SJSA1 (cell line): ENCODE data around the gene COMMD4. TPM values are rescaled to one million over a fixed set of nuclear protein-coding genes. Genes with fewer than 3 reads are reported as not detected.

ENCODE experiments used
- DNase-seq, 2 experiments: peaks; one replicate each; pipeline ENCODE4 v3.0.0-alpha.2; 2015 to 2020; ENCODE audit warnings: low spot score in 2 of 2, low read depth in 1 of 2
- H3K27ac ChIP-seq: fragments of 250-450 bp; sonication (Bioruptor Pico); 2 replicates; pipeline ENCODE4 v1.5.1; 2020; ENCODE audit warnings: mild to moderate bottlenecking, moderate library complexity
- H3K27me3 ChIP-seq: fragments of 250-450 bp; sonication (Bioruptor Pico); replicated peaks from 2 replicates; pipeline ENCODE4 v1.5.1; 2020; ENCODE audit warnings: mild to moderate bottlenecking, moderate library complexity
- H3K36me3 ChIP-seq: fragments of 250-450 bp; sonication (Bioruptor Pico); 2 replicates; pipeline ENCODE4 v1.5.1; 2020; ENCODE audit warnings: mild to moderate bottlenecking
- H3K4me1 ChIP-seq: fragments of 250-450 bp; sonication (Bioruptor Pico); replicated peaks from 2 replicates; pipeline ENCODE4 v1.6.1; 2021; ENCODE audit warnings: mild to moderate bottlenecking
- H3K4me3 ChIP-seq: fragments of 250-450 bp; sonication (Bioruptor Pico); 2 replicates; pipeline ENCODE4 v1.5.1; 2020; ENCODE audit warnings: mild to moderate bottlenecking
- H3K9me3 ChIP-seq: fragments of 250-450 bp; sonication (Bioruptor Pico); replicated peaks from 2 replicates; pipeline ENCODE4 v1.5.1; 2020; ENCODE audit warnings: mild to moderate bottlenecking
- total RNA-seq: library from RNA; depleted of rRNA; stranded (reverse); fragments of >200 nt; shearing (Covaris generic); gene quantifications from 2 replicates; pipeline ENCODE4 v1.2.3, GENCODE V29; 2014

The COMMD4 gene
- total RNA-seq, 1 experiment from 2014 or later: 106 TPM

- DNase-seq: no peak
- H3K27ac ChIP-seq: no peak overlapping the region
- H3K36me3 ChIP-seq: peaks cover 35% of the 10 kb centered on the region
Measured at GRCh38 chr15:75356006-75356405, 20.1 kb downstream of the COMMD4 start.

DNA sequence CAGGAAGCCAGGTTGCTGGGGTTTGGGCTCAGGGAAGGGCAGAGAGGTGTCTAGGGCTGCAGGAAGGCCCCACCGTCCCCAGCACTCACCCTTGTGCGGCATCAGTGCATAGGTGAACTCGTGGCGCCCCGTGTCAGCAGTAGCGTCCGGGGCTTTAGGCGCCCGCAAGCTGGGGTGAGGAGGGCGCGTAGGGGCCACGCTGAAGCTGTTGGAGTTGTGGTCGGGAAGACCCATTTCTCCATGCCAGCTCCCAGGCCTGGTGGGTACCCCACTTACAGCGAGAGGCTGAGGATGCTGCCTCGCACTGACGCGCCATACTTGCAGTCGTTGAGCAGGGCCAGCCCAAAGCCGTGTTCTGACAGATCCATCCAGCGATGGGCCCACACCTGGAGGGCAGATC, 20.7 kb downstream of the COMMD4 start:
- H3K9me3 ChIP-seq: no peaks in the 10 kb centered on the region
- H3K4me1 ChIP-seq: no peaks in the 10 kb centered on the region
- DNase-seq: no peak
- H3K27ac ChIP-seq: no peak overlapping the region
- H3K27me3 ChIP-seq: no peaks in the 10 kb centered on the region
- H3K4me3 ChIP-seq: no peak overlapping the region
- peaks cover 40% of the 10 kb centered on the region for H3K36me3 ChIP-seq

More at GRCh38 chr15:75356006-75356405, 20.1 kb downstream of the COMMD4 start:
- H3K4me1 ChIP-seq: no peaks in the 10 kb centered on the region
- H3K9me3 ChIP-seq: no peaks in the 10 kb centered on the region
- no peak overlapping the region for H3K4me3 ChIP-seq
- no peaks in the 10 kb centered on the region for H3K27me3 ChIP-seq

- no peak for DNase-seq
- peaks cover 54% of the 10 kb centered on the region for H3K36me3 ChIP-seq
- no peaks in the 10 kb centered on the region for H3K9me3 ChIP-seq
- no peak overlapping the region for H3K4me3 ChIP-seq
- H3K27ac ChIP-seq: no peak overlapping the region
- no peaks in the 10 kb centered on the region for H3K27me3 ChIP-seq
- H3K4me1 ChIP-seq: no peaks in the 10 kb centered on the region
Measured at GRCh38 chr15:75357976-75358673, 22.3 kb downstream of the COMMD4 start.

- Histone ChIP-seq H3K4me3 (no peak overlapping the region), H3K27ac (no peak overlapping the region), H3K27me3 (no peaks in the 10 kb centered on the region), H3K9me3 (no peaks in the 10 kb centered on the region), H3K36me3 (peaks cover 59% of the 10 kb centered on the region), H3K4me1 (no peaks in the 10 kb centered on the region)
- no peak for DNase-seq
Measured at GRCh38 chr15:75358771-75359536, 23.1 kb downstream of the COMMD4 start.

DNA sequence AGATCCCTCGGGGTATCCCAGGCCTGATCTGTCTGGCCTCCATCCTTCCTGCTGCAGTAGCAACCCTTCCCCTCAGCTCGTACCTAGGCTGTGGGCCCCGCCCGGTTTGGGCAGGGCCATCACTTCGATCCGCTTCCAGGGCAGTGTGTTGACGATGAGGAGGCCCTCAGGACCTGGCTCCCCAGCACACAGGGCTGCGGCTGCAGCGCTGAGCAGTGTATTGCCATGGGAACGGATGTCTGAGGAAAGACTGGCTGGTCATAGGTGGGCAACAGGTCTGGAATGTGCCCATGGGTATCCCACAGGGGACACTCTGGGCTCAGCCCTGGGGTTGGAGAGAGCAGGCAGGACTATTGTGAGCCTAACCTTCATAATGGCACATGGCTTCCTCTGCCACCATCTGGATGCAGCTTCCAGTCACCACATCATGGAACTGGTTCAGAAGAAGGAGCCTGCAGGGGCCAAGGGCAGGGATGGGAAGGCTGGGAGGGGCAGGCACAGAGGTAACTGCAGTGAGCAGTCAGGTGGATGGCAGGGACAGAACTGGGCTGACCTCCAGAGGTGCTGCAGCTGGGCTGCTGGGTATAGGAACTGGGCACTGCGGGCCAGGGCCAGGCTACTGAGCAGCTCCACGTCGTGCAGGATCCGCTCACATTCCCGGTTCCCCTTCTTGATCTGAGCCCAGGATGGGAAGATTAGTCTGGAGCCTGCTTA, 23.8 kb downstream of the COMMD4 start:
- no peak overlapping the region for H3K4me3 ChIP-seq
- H3K4me1 ChIP-seq: no peaks in the 10 kb centered on the region
- DNase-seq: no peak
- H3K27me3 ChIP-seq: no peaks in the 10 kb centered on the region
- H3K9me3 ChIP-seq: no peaks in the 10 kb centered on the region
- H3K27ac ChIP-seq: no peak overlapping the region
- peaks cover 67% of the 10 kb centered on the region for H3K36me3 ChIP-seq

DNA sequence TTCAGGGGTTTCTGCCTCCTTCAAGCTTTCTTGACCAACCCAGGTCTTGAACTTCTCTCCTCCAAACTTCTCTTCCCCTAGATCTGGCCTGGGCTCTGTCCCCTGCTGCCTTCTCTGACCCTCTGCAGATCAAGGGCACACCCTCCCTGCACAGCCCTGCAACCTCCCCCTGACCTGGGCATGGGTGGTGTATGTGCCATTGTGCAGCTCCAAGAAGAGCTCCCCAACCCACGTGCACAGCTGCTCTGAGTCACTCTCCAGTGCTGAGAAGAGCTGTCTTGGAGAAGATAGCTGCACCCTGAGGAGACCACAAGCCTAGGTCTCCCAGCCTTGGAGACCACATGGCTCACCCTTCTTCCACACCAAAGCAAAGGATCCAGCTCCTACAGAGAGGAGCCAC, 24.5 kb downstream of the COMMD4 start:
- Histone ChIP-seq H3K4me1 (no peaks in the 10 kb centered on the region), H3K27me3 (no peaks in the 10 kb centered on the region), H3K27ac (no peak overlapping the region), H3K9me3 (no peaks in the 10 kb centered on the region), H3K36me3 (peaks cover 74% of the 10 kb centered on the region), H3K4me3 (no peak overlapping the region)
- no peak for DNase-seq

DNA sequence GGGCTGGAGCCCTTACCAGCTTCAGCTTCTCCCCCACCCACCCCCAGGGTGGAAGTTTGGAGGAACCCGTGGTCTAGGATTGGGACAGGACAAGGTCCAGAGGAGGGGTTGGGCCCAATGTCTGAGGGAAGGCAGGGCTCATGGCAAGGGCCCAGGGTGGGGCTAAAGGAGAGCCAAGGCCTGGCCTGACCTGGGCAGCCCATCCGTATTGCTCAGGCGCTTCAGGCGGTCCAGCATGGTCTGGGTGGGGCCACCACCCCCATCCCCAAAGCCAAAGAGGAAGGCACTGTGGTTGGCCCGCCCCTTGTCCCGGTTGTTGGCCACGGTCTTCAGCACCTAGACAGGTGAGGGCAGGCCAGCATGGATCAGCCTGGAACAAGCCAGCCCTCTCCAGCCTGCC, 25.0 kb downstream of the COMMD4 start:
- no peaks in the 10 kb centered on the region for H3K27me3 ChIP-seq
- H3K36me3 ChIP-seq: peaks cover 78% of the 10 kb centered on the region

DNA sequence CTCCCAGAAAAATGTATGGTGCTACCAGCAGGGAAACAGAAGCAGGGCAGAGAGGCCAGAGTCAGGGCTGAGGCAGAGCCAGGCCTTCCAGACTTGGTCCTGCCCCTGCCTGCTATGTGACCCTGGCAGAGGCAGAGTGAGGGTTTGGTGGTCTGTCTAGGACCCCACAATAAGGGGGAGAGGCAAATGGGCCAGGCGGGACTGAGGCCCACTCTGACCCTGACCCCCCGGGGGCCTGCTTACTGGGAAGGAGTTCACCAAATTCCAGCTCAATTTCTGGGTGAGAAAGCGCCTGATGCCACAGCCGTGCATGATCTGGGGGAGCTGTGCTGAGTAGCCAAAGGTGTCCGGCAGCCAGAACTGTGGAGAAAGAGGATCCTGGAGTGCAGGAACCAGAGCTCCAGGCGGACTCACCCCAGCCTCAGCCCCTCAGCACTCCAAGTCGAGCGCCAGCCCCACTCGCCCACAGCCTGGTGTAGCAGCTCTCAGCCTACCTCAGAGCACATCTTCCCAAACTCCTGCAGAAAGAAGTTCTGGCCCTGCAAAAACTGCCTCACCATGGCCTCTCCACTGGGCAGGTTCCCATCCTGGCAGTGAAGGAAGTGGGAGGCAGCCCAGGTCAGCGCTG, 25.6 kb downstream of the COMMD4 start:
- DNase-seq: no peak
- no peak overlapping the region for H3K4me3 ChIP-seq
- H3K36me3 ChIP-seq: peaks cover 83% of the 10 kb centered on the region
- no peaks in the 10 kb centered on the region for H3K9me3 ChIP-seq
- no peak overlapping the region for H3K27ac ChIP-seq
- no peaks in the 10 kb centered on the region for H3K4me1 ChIP-seq
- no peaks in the 10 kb centered on the region for H3K27me3 ChIP-seq

More for the DNA sequence above, 25.0 kb downstream of the COMMD4 start:
- Histone ChIP-seq H3K4me1 (no peaks in the 10 kb centered on the region), H3K4me3 (no peak overlapping the region), H3K9me3 (no peaks in the 10 kb centered on the region), H3K27ac (no peak overlapping the region)
- DNase-seq: no peak

- no peak for DNase-seq
- Histone ChIP-seq H3K4me1 (peaks cover 2% of the 10 kb centered on the region; the same call in 1 of the 2 replicates), H3K4me3 (no peak overlapping the region), H3K27ac (no peak overlapping the region), H3K9me3 (no peaks in the 10 kb centered on the region), H3K27me3 (no peaks in the 10 kb centered on the region), H3K36me3 (peaks cover 85% of the 10 kb centered on the region)
Measured at GRCh38 chr15:75361989-75362641, 26.3 kb downstream of the COMMD4 start.

DNA sequence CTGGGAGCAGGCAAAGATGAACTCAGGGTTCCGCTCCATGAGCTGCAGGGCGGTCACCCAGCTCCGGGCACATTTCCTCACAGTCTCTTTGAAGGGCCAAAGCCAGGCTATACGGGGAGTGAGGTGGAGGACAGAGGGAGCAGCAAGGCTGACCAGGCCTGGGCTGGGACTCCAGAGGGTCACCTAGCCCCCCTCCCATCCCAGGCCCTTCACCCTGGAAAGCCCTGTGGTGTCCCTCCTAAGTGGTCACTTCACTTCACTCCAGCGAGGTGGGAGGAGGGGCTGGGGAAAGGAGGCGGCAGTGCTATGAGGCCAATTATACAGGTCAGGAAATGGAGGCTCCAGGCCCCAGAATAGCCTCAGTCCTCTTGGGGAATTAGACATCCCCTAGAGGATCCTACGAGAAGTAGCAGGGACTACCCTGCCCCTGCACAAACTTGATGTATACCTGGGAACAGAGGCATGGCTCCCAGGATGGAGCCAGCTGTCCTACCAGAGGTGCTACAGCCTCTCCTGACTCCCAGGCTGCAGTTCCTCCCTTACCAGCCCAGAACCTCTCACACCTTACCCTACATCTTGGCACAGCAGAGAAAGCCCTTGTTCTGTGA, 26.9 kb downstream of the COMMD4 start:
- Histone ChIP-seq H3K27me3 (no peaks in the 10 kb centered on the region), H3K36me3 (peaks cover 90% of the 10 kb centered on the region), H3K27ac (no peak overlapping the region), H3K4me1 (peaks cover 7% of the 10 kb centered on the region), H3K9me3 (no peaks in the 10 kb centered on the region), H3K4me3 (no peak overlapping the region)
- no peak for DNase-seq

- Histone ChIP-seq H3K36me3 (peaks cover 86% of the 10 kb centered on the region), H3K4me3 (no peak overlapping the region), H3K27me3 (no peaks in the 10 kb centered on the region), H3K9me3 (no peaks in the 10 kb centered on the region), H3K27ac (no peak overlapping the region), H3K4me1 (peaks cover 8% of the 10 kb centered on the region)
- DNase-seq: no peak
Measured at GRCh38 chr15:75363786-75364185, 27.9 kb downstream of the COMMD4 start.

- Histone ChIP-seq H3K4me1 (peaks cover 18% of the 10 kb centered on the region), H3K27ac (no peak overlapping the region), H3K36me3 (peaks cover 85% of the 10 kb centered on the region), H3K4me3 (no peak overlapping the region), H3K9me3 (no peaks in the 10 kb centered on the region), H3K27me3 (no peaks in the 10 kb centered on the region)
- DNase-seq: no peak
Measured at GRCh38 chr15:75364881-75365280, 29.0 kb downstream of the COMMD4 start.

DNA sequence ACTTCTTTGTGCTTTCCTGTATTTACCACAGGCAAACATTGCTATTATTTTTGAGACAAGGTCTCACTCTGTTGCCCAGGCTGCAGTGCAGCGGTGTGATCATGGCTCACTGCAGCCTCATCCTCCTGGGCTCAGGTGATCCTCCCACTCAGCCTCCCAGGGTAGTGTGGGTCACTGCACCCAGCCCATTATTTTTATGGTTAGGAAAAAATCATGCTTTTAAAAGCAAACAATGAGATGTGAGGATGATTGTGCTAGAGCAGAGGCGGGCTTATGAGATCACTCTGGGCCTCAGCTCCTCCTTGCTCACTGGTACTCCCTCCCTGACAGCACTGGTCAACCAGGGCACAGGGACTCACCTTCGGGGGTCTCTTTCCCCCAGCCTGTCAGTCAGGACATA, 30.3 kb downstream of the COMMD4 start:
- Histone ChIP-seq H3K36me3 (peaks cover 84% of the 10 kb centered on the region), H3K27ac (no peak overlapping the region), H3K4me3 (no peak overlapping the region), H3K9me3 (no peaks in the 10 kb centered on the region), H3K27me3 (no peaks in the 10 kb centered on the region), H3K4me1 (peaks cover 18% of the 10 kb centered on the region)
- DNase-seq: no peak
